EH (cell line): ENCODE results near the gene RFC4.
"Not testable (repeated sequence)": the region's sequence is repeated elsewhere in the genome, so short reads cannot be mapped to it uniquely, and the experiment has no call there.

Experiments
- DNase-seq: peaks from one replicate; pipeline ENCODE4 v3.0.0-alpha.2; 2015; ENCODE audit warnings: low read depth

The RFC4 gene

GRCh38 chr3:186825294-186825821 lies 19.1 kb upstream of the RFC4 start:
- DNase-seq: peak; percentile 71

GRCh38 chr3:186824430-186825139 lies 18.3 kb upstream of the RFC4 start:
- DNase-seq: no peak

- DNase-seq: peak; percentile 43
These were observed 17.1 kb upstream of the RFC4 start for GRCh38 chr3:186823386-186823785.

GRCh38 chr3:186822388-186822759 lies 16.1 kb upstream of the RFC4 start:
- peak; percentile 18 for DNase-seq

GRCh38 chr3:186821429-186822387 lies 15.4 kb upstream of the RFC4 start:
- DNase-seq: peak; percentile 90

- no peak for DNase-seq
These were observed 12.7 kb upstream of the RFC4 start for GRCh38 chr3:186818956-186819355.

GRCh38 chr3:186818516-186818915 lies 12.2 kb upstream of the RFC4 start:
- no peak for DNase-seq

- DNase-seq: peak; percentile 86
These were observed 9.2 kb upstream of the RFC4 start for GRCh38 chr3:186815435-186815834.

- DNase-seq: peak; percentile 24
These were observed 7.8 kb upstream of the RFC4 start for GRCh38 chr3:186814100-186814499.

GRCh38 chr3:186811313-186811712 lies 5.0 kb upstream of the RFC4 start:
- DNase-seq: not testable (repeated sequence)

GRCh38 chr3:186810336-186810996 lies 4.2 kb upstream of the RFC4 start:
- DNase-seq: no peak

- no peak for DNase-seq
These were observed 949 bp upstream of the RFC4 start for GRCh38 chr3:186807231-186807630.

GRCh38 chr3:186803447-186803846 lies 2.8 kb downstream of the RFC4 start:
- DNase-seq: not testable (repeated sequence)

- no peak for DNase-seq
These were observed 3.6 kb downstream of the RFC4 start for GRCh38 chr3:186802701-186803100.

- DNase-seq: no peak
These were observed 6.0 kb downstream of the RFC4 start for GRCh38 chr3:186800285-186800684.

- no peak for DNase-seq
These were observed 7.9 kb downstream of the RFC4 start for GRCh38 chr3:186798239-186798874.

GRCh38 chr3:186790261-186790981 lies 15.9 kb downstream of the RFC4 start:
- peak; percentile 61 for DNase-seq

- no peak for DNase-seq
These were observed 16.6 kb downstream of the RFC4 start for GRCh38 chr3:186789554-186790260.

GRCh38 chr3:186788482-186789370 lies 17.6 kb downstream of the RFC4 start:
- no peak for DNase-seq
